Measurements from ENCODE around the gene SEC16A.

SEC16A gene

GRCh38 chr9:136405481-136405880, 77.4 kb downstream of the SEC16A start:
- no peak for TF ChIP-seq CTCF (IDR thresholded peaks at IDR 0.05; ENCODE audit: low read depth, low read length)
- DNase-seq (ENCODE audit: low read depth, low spot score): no peak
- H3K4me3 ChIP-seq (ENCODE audit: low read depth, low read length): no peak overlapping the region
- in situ Hi-C loops (cut with HindIII; ENCODE audit: low sequenced_read_pairs): no loop called here

DNA sequence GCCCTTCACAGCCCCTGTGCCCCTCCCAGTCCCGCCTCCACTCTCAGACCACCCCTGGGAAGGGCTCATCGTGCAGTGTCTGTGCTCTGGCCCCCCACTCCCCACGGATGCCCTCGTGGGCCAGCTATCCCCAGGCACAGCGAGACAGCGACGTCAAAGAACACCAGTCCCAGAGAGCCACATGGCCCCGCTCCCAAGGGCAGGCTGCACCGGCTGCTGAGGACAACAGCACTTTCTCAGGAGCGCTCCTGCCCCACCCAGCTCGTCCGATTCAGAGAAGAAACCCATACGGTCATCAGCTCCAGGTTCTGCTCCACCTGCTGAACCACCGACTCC, 78.1 kb downstream of the SEC16A start:
- TF ChIP-seq CTCF (IDR thresholded peaks at IDR 0.05; ENCODE audit: low read depth, low read length): no peak

GRCh38 chr9:136403915-136404800, 78.7 kb downstream of the SEC16A start:
- in situ Hi-C loops (cut with HindIII; ENCODE audit: low sequenced_read_pairs): no loop called here
- no peak overlapping the region for H3K4me3 ChIP-seq (ENCODE audit: low read depth, low read length)
- no peak for TF ChIP-seq CTCF (IDR thresholded peaks at IDR 0.05; ENCODE audit: low read depth, low read length)
- DNase-seq (ENCODE audit: low read depth, low spot score): no peak

More for the DNA sequence above, 78.1 kb downstream of the SEC16A start:
- in situ Hi-C loops (cut with HindIII; ENCODE audit: low sequenced_read_pairs): no loop called here
- no peak for DNase-seq (ENCODE audit: low read depth, low spot score)
- H3K4me3 ChIP-seq (ENCODE audit: low read depth, low read length): no peak overlapping the region

GRCh38 chr9:136403538-136403914, 79.3 kb downstream of the SEC16A start:
- in situ Hi-C loops (cut with HindIII; ENCODE audit: low sequenced_read_pairs): no loop called here

GRCh38 chr9:136402067-136402466, 80.8 kb downstream of the SEC16A start:
- TF ChIP-seq CTCF (IDR thresholded peaks at IDR 0.05; ENCODE audit: low read depth, low read length): no peak
- no peak for DNase-seq (ENCODE audit: low read depth, low spot score)
- in situ Hi-C loops (cut with HindIII; ENCODE audit: low sequenced_read_pairs): no loop called here
- no peak overlapping the region for H3K4me3 ChIP-seq (ENCODE audit: low read depth, low read length)

More at GRCh38 chr9:136403538-136403914, 79.3 kb downstream of the SEC16A start:
- TF ChIP-seq CTCF (IDR thresholded peaks at IDR 0.05; ENCODE audit: low read depth, low read length): no peak
- no peak for DNase-seq (ENCODE audit: low read depth, low spot score)
- no peak overlapping the region for H3K4me3 ChIP-seq (ENCODE audit: low read depth, low read length)

DNA sequence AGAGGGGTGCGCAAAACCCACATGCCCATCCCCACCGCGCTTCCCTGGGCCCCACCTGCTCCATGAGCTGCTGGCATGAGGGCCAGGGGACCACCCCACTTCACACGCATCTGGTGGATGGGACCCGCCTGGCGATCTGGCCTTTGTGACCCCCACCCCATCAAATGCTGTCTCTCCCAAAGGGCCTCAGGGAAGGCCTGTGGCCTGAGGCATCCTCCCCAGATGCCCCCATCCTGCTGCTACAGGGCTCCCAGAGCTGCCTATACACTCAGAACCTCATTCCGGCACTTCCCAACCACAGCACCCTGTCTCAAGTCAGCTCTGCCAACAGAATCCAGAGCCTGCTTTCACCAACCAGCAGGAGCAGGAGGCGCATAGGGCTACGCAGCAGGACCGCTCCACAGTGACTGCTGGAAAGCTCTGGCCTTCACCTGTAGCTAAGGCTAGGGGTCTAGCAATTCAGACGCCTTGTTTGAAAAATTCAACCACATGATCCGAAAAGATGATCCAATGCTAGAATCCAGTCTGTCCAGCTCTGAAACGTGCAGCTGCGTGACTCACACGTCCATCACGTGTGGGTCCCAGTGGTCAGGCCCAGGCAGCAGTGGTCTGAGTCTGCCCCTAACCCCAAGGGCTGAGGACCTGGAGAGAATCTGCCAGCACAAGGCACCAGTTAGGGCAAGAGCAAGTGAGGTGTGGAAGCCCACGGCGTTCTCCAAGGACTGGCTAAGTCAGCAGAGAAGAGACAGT, 81.5 kb downstream of the SEC16A start:
- no peak for DNase-seq (ENCODE audit: low read depth, low spot score)
- H3K4me3 ChIP-seq (ENCODE audit: low read depth, low read length): no peak overlapping the region
- TF ChIP-seq CTCF (IDR thresholded peaks at IDR 0.05; ENCODE audit: low read depth, low read length): no peak
- in situ Hi-C loops (cut with HindIII; ENCODE audit: low sequenced_read_pairs): no loop called here
